Measurements from ENCODE around the gene ATG4B.

The ATG4B gene

DNA sequence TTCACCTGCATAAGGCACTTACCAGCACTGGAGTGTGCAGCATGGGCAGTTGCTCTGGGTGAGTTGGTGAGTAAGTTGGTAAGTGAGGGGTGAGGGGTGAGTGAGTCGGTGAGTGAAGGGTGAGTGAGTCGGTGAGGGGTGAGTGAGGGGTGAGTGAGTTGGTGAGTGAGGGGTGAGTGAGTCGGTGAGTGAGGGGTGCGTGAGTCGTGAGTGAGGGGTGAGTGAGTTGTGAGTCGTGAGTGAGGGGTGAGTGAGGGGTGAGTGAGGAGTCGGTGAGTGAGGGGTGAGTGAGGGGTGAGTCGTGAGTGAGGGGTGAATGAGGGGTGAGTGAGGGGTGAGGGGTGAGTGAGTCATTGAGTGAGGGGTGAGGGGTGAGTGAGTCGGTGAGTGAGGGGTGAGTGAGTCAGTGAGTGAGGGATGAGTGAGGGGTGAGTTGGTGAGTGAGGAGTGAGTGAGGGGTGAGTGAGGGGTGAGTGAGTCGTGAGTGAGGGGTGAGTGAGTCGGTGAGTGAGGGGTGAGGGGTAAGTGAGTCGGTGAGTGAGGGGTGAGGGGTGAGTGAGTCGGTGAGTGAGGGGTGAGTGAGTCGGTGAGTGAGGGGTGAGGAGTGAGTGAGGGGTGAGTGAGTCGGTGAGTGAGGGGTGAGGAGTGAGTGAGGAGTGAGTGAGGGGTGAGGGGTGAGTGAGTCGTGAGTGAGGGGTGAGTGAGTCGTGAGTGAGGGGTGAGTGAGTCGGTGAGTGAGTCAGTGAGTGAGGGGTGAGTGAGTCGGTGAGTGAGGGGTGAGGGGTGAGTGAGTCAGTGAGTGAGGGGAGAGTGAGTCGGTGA, 17.7 kb upstream of the ATG4B start:
- H3K27me3 ChIP-seq (replicated peaks; ENCODE audit: control insufficient read depth, insufficient read depth, low read length, poor library complexity, severe bottlenecking), result no peaks in the 10 kb centered on the region
- DNase-seq, result no peak
- no peak overlapping the region for H3K27ac ChIP-seq (ENCODE audit: insufficient read depth, low read length, poor library complexity, severe bottlenecking)
- H3K36me3 ChIP-seq (ENCODE audit: control insufficient read depth, insufficient read depth, low read length), result no peaks in the 10 kb centered on the region
- peaks cover 11% of the 10 kb centered on the region for H3K4me1 ChIP-seq (ENCODE audit: control insufficient read depth, insufficient read depth, low read length, poor library complexity, severe bottlenecking)
- no peak overlapping the region for H3K4me3 ChIP-seq (ENCODE audit: insufficient read depth, low read depth, low read length, poor library complexity, severe bottlenecking)
- no peaks in the 10 kb centered on the region for H3K9me3 ChIP-seq (ENCODE audit: control insufficient read depth, low read length)

DNA sequence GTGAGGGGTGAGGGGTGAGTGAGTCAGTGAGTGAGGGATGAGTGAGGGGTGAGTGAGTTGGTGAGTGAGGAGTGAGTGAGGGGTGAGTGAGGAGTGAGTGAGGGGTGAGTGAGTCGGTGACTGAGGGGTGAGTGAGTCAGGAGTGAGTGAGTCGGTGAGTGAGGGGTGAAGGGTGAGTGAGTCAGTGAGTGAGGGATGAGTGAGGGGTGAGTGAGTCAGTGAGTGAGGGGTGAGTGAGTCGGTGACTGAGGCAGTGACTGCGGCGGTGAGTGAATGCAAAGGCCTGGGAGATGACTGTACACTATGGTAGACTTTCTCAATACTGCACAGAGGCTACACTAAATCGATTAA, 17.1 kb upstream of the ATG4B start:
- no peak overlapping the region for H3K27ac ChIP-seq (ENCODE audit: insufficient read depth, low read length, poor library complexity, severe bottlenecking)
- no peak for DNase-seq

DNA sequence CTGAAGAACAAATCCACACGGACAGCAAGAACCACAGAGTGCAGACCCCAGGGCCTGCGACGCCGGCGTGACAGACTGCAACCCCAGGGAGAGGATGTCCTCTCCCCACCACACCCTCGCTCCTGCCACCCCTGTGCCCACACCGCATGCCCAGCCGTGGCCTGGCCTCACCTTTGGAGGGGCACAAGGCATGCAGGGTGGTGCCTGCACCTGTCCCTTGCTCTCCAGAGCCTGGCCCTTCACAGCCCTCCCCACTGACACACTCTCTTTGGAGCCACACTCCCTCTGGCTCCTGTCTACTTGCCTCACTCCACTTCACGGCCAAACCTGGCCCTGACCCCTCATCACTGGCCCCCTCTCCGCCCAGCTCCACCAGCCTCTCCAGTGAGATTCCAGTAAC, 9.8 kb upstream of the ATG4B start:
- H3K9me3 ChIP-seq (ENCODE audit: control insufficient read depth, low read length), result no peaks in the 10 kb centered on the region
- H3K27ac ChIP-seq (ENCODE audit: insufficient read depth, low read length, poor library complexity, severe bottlenecking), result no peak overlapping the region
- H3K27me3 ChIP-seq (replicated peaks; ENCODE audit: control insufficient read depth, insufficient read depth, low read length, poor library complexity, severe bottlenecking), result no peaks in the 10 kb centered on the region
- H3K36me3 ChIP-seq (ENCODE audit: control insufficient read depth, insufficient read depth, low read length), result peaks cover 14% of the 10 kb centered on the region
- H3K4me1 ChIP-seq (ENCODE audit: control insufficient read depth, insufficient read depth, low read length, poor library complexity, severe bottlenecking), result no peaks in the 10 kb centered on the region
- H3K4me3 ChIP-seq (ENCODE audit: insufficient read depth, low read depth, low read length, poor library complexity, severe bottlenecking), result no peak overlapping the region
- no peak for DNase-seq

More for the DNA sequence above, 17.1 kb upstream of the ATG4B start:
- Histone ChIP-seq H3K4me3 (ENCODE audit: insufficient read depth, low read depth, low read length, poor library complexity, severe bottlenecking) (no peak overlapping the region), H3K27me3 (replicated peaks; ENCODE audit: control insufficient read depth, insufficient read depth, low read length, poor library complexity, severe bottlenecking) (no peaks in the 10 kb centered on the region), H3K9me3 (ENCODE audit: control insufficient read depth, low read length) (no peaks in the 10 kb centered on the region), H3K4me1 (ENCODE audit: control insufficient read depth, insufficient read depth, low read length, poor library complexity, severe bottlenecking) (peaks cover 11% of the 10 kb centered on the region), H3K36me3 (ENCODE audit: control insufficient read depth, insufficient read depth, low read length) (no peaks in the 10 kb centered on the region)

DNA sequence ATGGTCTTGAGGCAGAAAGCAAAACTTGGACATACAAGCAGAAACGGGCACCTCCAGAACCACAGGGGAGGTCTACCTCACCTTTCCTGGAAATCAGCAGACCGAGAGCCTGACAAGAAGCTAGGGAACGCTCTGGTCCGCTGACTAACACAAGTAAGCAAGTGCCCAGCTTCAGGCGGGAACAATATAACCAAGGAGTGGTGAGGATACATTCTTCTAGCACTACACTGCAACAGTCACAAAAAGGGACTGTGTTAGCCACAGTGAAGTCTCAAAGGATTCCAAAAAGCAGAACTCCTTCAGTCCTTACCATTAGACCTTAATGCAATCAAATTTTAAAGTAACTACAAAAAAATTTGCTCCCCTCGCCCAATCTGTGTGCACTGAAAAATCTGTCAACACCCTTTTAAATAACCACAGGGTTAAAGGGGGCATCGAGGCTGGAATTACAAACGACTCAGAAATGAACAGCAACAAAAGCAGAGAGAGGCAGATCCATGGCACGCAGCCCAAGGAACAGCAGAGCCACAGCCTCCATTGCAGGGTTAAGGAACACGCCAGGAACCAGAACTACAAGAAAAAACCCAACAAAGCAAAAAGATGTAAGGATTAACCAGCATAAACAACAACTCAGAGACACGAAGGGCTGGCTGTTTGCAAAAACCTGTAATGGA, 7.6 kb upstream of the ATG4B start:
- Histone ChIP-seq H3K9me3 (ENCODE audit: control insufficient read depth, low read length) (no peaks in the 10 kb centered on the region), H3K27me3 (replicated peaks; ENCODE audit: control insufficient read depth, insufficient read depth, low read length, poor library complexity, severe bottlenecking) (no peaks in the 10 kb centered on the region), H3K36me3 (ENCODE audit: control insufficient read depth, insufficient read depth, low read length) (peaks cover 26% of the 10 kb centered on the region), H3K27ac (ENCODE audit: insufficient read depth, low read length, poor library complexity, severe bottlenecking) (no peak overlapping the region), H3K4me3 (ENCODE audit: insufficient read depth, low read depth, low read length, poor library complexity, severe bottlenecking) (no peak overlapping the region), H3K4me1 (ENCODE audit: control insufficient read depth, insufficient read depth, low read length, poor library complexity, severe bottlenecking) (no peaks in the 10 kb centered on the region)
- no peak for DNase-seq

DNA sequence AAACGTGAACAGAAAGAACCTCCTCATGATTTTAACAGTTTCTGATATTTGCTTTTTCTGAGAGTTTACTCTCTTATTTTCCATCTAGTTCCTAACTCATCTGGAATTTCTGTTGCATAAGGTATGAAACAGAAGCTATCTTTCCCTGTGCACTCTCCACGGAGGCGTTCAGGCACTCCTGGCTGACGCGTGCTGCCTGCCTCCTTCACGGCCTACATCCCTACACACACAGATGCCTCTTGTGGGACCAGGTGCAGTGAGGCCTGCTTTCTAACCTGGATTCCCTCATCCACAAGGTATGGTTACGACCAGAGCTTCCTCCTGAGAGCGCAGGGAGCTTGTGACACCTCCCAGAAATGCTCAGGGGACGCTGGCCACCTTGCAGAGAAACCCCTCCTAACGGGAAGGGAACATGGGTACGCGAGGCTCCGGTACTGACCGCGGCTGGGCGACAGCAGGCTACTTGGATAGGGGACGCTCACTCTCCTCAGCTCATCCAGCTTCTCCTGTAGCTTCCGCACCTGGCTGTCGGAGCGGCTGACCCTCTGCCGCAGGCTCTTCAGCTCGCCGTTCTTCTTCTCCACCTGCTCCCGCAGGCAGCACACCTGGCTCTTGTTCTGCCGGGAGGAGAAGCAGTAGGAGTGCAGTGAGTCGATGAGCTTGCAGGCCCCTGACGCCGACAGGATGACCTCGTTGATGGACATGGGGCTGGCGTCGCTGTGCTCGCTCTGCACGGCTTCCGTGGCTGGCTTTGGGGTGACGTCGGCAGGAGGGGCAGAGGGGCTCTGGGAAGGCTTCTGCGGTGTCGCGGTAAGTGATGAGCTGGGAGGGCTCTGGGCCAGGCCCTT, 4.8 kb upstream of the ATG4B start:
- Histone ChIP-seq H3K36me3 (ENCODE audit: control insufficient read depth, insufficient read depth, low read length) (peaks cover 26% of the 10 kb centered on the region), H3K27ac (ENCODE audit: insufficient read depth, low read length, poor library complexity, severe bottlenecking) (no peak overlapping the region), H3K4me1 (ENCODE audit: control insufficient read depth, insufficient read depth, low read length, poor library complexity, severe bottlenecking) (peaks cover 8% of the 10 kb centered on the region), H3K4me3 (ENCODE audit: insufficient read depth, low read depth, low read length, poor library complexity, severe bottlenecking) (no peak overlapping the region), H3K9me3 (ENCODE audit: control insufficient read depth, low read length) (no peaks in the 10 kb centered on the region), H3K27me3 (replicated peaks; ENCODE audit: control insufficient read depth, insufficient read depth, low read length, poor library complexity, severe bottlenecking) (no peaks in the 10 kb centered on the region)
- no peak for DNase-seq

DNA sequence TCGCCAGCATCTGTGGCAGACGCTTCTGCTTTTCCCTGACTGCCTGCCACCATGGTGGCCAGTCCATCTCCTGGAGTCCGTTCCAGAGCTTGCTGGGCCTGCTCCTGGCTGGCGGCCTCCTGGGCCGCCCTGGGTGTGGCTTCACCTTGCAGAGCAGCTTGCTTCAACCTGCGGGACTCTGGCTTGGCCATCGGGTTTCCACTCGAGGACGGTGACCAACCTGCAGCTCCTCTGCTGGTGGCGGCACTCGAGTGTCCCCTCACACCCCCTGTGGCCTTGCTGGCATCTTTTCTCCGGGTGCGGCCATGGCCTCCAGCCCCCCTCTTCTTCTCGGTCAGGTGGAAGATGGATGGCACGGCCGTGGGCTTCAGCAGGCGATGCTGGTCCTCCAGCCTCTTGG, 3.9 kb upstream of the ATG4B start:
- Histone ChIP-seq H3K36me3 (ENCODE audit: control insufficient read depth, insufficient read depth, low read length) (peaks cover 26% of the 10 kb centered on the region), H3K4me1 (ENCODE audit: control insufficient read depth, insufficient read depth, low read length, poor library complexity, severe bottlenecking) (peaks cover 12% of the 10 kb centered on the region), H3K27ac (ENCODE audit: insufficient read depth, low read length, poor library complexity, severe bottlenecking) (no peak overlapping the region), H3K27me3 (replicated peaks; ENCODE audit: control insufficient read depth, insufficient read depth, low read length, poor library complexity, severe bottlenecking) (no peaks in the 10 kb centered on the region), H3K9me3 (ENCODE audit: control insufficient read depth, low read length) (no peaks in the 10 kb centered on the region), H3K4me3 (ENCODE audit: insufficient read depth, low read depth, low read length, poor library complexity, severe bottlenecking) (no peak overlapping the region)
- no peak for DNase-seq

DNA sequence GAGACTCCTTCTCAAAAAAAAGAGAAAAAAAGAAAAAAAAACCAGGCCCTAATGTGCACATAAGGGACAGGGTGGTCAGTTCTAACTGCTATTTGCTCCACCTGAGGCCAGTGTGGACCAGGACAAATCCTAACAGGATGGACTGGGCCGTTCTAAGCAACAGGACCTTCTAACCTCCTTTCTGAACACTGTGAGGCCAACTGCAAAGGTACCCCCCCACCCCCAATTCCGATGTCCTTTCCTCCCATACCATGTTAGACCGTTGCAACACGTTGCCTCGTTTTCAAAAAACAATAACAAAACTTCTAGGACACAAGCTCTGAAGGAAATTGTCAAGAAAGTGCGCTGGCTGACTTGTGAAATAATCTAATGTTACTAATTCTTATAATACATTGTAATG, 1.7 kb upstream of the ATG4B start:
- Histone ChIP-seq H3K4me1 (ENCODE audit: control insufficient read depth, insufficient read depth, low read length, poor library complexity, severe bottlenecking) (peaks cover 21% of the 10 kb centered on the region), H3K27me3 (replicated peaks; ENCODE audit: control insufficient read depth, insufficient read depth, low read length, poor library complexity, severe bottlenecking) (no peaks in the 10 kb centered on the region), H3K4me3 (ENCODE audit: insufficient read depth, low read depth, low read length, poor library complexity, severe bottlenecking) (peak overlapping the region; percentile 67), H3K9me3 (ENCODE audit: control insufficient read depth, low read length) (no peaks in the 10 kb centered on the region), H3K36me3 (ENCODE audit: control insufficient read depth, insufficient read depth, low read length) (peaks cover 20% of the 10 kb centered on the region), H3K27ac (ENCODE audit: insufficient read depth, low read length, poor library complexity, severe bottlenecking) (no peak overlapping the region)
- no peak for DNase-seq

DNA sequence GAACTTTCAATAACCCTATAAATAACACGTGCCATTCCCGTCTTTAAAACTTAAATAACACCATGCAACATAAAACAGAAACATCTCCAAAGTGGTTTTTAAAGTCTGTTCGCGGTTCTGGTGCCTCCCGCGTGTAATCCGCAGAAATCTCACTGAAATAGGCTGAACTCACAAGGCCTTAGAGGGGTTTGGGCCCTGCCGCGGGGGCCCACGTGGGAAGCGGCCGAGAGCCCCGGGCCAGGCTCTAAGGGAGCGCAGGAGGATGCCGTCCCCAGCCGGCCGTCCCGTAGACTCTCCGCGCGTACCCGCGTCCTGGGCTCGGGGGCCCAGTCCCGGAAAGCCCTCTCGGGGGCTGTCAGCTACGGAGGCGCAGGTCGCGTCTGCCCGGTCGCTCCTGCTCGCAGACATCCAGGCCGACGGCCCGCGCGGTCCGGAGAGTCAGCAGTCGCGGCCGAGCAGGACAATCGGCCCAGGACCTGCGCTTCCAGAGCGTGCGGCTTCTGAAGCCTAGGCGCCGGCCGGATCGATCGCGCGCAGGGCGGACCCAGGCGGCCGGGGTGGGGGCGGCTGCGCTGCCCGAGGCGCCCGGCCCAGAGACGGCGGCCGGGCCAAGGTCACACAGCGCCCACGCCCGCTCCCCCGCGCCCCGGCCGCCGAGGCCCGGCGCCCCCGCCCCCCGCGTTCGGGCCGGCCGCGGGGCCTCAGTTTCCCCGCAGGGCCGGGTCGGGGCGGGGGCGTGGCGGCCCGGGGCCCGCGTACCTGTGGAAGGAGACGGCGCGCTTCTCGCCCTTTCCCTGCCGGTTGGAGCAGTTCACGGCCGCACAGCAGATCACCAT, 1.1 kb upstream of the ATG4B start:
- peak in 1 of 3 donors; percentile 6 for DNase-seq
- H3K4me3 ChIP-seq (ENCODE audit: insufficient read depth, low read depth, low read length, poor library complexity, severe bottlenecking), result peak overlapping the region; percentile 100
- H3K4me1 ChIP-seq (ENCODE audit: control insufficient read depth, insufficient read depth, low read length, poor library complexity, severe bottlenecking), result peaks cover 21% of the 10 kb centered on the region
- H3K27ac ChIP-seq (ENCODE audit: insufficient read depth, low read length, poor library complexity, severe bottlenecking), result peak overlapping the region; percentile 96
- no peaks in the 10 kb centered on the region for H3K27me3 ChIP-seq (replicated peaks; ENCODE audit: control insufficient read depth, insufficient read depth, low read length, poor library complexity, severe bottlenecking)
- peaks cover 16% of the 10 kb centered on the region for H3K36me3 ChIP-seq (ENCODE audit: control insufficient read depth, insufficient read depth, low read length)
- no peaks in the 10 kb centered on the region for H3K9me3 ChIP-seq (ENCODE audit: control insufficient read depth, low read length)

DNA sequence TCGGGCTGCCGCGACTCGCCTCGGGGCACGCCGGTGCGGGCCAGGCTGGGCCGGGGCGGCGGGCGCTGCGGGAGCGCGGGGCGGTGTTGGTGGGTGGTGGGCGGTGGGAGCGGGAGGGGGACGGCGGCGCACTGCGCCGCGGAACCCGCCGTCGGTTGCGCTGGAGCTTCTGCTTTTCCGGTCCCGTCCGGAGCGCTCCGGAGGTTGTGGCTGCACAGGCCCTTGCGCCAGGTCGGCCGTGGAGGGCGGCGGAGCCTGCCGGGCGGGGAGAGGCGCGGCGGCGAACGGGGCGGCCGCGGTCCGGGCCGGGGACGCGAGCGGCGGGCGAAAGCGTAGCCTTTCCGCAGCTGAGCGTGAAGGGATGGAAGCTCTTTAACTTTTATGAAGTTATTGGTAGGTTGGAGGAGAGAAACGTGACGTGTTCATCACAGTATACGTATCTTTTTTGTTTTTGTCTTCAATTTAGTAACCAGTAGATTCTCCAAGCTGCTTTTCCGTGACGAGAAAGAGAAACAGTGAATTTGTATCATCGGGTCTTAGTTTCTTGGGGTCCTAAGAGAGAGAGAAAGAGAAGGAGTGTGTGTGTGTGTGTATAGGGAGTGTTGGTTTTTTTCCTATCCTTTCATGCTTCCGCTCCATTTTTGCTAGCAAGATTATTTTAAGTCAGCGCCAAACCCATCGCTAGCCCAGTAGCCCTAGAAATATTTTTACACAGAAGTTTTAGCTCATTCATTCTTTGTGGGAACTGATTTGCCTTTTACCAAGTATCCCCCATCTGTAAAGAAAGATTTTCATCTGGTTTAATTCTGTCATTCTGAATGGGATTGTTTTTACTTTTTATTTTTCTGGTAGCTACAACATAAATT, 535 bp downstream of the ATG4B start:
- peak in 2 of 3 donors; percentile 17 to 25 for DNase-seq
- no peaks in the 10 kb centered on the region for H3K27me3 ChIP-seq (replicated peaks; ENCODE audit: control insufficient read depth, insufficient read depth, low read length, poor library complexity, severe bottlenecking)
- peaks cover 8% of the 10 kb centered on the region for H3K36me3 ChIP-seq (ENCODE audit: control insufficient read depth, insufficient read depth, low read length)
- peaks cover 21% of the 10 kb centered on the region for H3K4me1 ChIP-seq (ENCODE audit: control insufficient read depth, insufficient read depth, low read length, poor library complexity, severe bottlenecking)
- H3K4me3 ChIP-seq (ENCODE audit: insufficient read depth, low read depth, low read length, poor library complexity, severe bottlenecking), result peak overlapping the region; percentile 100
- peak overlapping the region; percentile 96 for H3K27ac ChIP-seq (ENCODE audit: insufficient read depth, low read length, poor library complexity, severe bottlenecking)
- H3K9me3 ChIP-seq (ENCODE audit: control insufficient read depth, low read length), result no peaks in the 10 kb centered on the region
